Rectal smooth muscle tissue (tissue), 1 donor: ENCODE measurements around the gene CCDC15.

Experiments used
- H3K27ac ChIP-seq: one replicate; pipeline ENCODE4 v1.7.0; 2013; ENCODE audit warnings: low read depth, low read length, inconsistent platforms
- H3K27me3 ChIP-seq: one replicate; pipeline ENCODE4 v1.7.0; 2013; ENCODE audit warnings: low read length; ENCODE audit not compliant: control insufficient read depth, insufficient read depth
- H3K36me3 ChIP-seq: one replicate; pipeline ENCODE4 v1.7.0; 2013; ENCODE audit warnings: low read length; ENCODE audit not compliant: control insufficient read depth, insufficient read depth
- H3K4me1 ChIP-seq: one replicate; pipeline ENCODE4 v1.7.0; 2013; ENCODE audit warnings: low read length; ENCODE audit not compliant: control insufficient read depth, insufficient read depth
- H3K4me3 ChIP-seq: one replicate; pipeline ENCODE4 v1.7.0; 2013; ENCODE audit warnings: low read length
- H3K9ac ChIP-seq: one replicate; pipeline ENCODE4 v1.7.0; 2013; ENCODE audit warnings: low read length

CCDC15 gene

DNA sequence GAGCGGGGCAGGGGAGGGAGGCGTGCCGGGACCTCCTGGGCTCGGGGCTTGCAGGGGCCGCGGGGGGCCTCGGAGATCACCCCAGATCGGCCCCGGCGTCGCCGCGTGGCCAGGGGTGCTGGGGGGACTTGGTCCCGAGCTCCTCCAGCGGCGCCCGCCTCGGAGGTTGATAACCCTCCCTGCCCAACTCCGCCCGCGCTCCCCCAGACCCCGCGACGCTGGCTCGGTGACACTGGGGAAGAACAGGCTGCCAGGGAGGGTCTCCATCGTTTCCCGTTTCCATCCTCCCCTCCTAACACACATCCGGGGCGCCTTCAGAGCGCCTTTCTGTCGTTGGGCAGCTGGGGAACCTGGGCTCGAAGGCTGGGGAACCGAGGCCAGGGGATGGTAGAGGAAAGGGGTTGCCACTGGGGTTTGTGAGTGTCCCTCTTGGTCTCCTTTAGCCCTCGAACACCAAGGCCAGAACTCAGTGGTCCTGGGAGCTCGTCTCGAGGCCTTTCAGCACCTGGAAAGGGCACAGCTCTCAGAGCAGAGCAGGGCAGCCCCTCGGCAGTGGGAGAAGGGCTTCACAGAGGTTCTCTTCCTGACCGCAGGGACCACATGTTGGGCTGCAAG is 109.5 kb downstream of the CCDC15 start:
- H3K4me3 ChIP-seq, result peak overlapping the region; percentile 68
- H3K36me3 ChIP-seq, result no peaks in the 10 kb centered on the region
- no peak overlapping the region for H3K9ac ChIP-seq
- H3K27ac ChIP-seq, result no peak overlapping the region
- H3K4me1 ChIP-seq, result peaks cover 3% of the 10 kb centered on the region
- H3K27me3 ChIP-seq, result no peaks in the 10 kb centered on the region

GRCh38 chr11:125064070-125064469 is 110.1 kb downstream of the CCDC15 start:
- no peaks in the 10 kb centered on the region for H3K36me3 ChIP-seq
- H3K9ac ChIP-seq, result no peak overlapping the region
- peak overlapping the region; percentile 68 for H3K4me3 ChIP-seq
- peaks cover 3% of the 10 kb centered on the region for H3K4me1 ChIP-seq
- H3K27ac ChIP-seq, result no peak overlapping the region
- no peaks in the 10 kb centered on the region for H3K27me3 ChIP-seq

GRCh38 chr11:125068368-125068767 is 114.4 kb downstream of the CCDC15 start:
- Histone ChIP-seq H3K27me3 (peaks cover 3% of the 10 kb centered on the region), H3K27ac (no peak overlapping the region), H3K4me3 (no peak overlapping the region), H3K36me3 (no peaks in the 10 kb centered on the region), H3K4me1 (peaks cover 3% of the 10 kb centered on the region), H3K9ac (no peak overlapping the region)

DNA sequence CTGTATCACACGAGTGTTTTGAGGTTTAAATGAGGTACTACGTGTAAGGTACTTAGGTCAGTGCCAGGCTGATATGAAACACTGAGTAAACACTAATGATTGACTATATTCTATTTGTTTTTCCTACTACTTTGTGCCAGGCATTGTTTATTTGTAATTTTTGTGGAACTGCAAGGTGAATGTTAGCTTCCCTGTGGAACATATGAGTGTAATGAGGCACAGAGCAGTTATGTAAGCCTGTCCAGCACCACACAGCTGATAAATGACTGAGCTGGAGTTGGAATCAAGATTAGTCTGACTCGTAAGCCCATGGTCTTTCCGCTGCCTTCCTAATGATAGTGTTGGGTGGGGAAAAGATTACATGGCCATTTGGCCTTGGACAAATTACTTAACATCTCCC is 115.0 kb downstream of the CCDC15 start:
- no peak overlapping the region for H3K4me3 ChIP-seq
- no peaks in the 10 kb centered on the region for H3K36me3 ChIP-seq
- no peak overlapping the region for H3K9ac ChIP-seq
- no peaks in the 10 kb centered on the region for H3K4me1 ChIP-seq
- H3K27me3 ChIP-seq, result peaks cover 3% of the 10 kb centered on the region
- no peak overlapping the region for H3K27ac ChIP-seq

DNA sequence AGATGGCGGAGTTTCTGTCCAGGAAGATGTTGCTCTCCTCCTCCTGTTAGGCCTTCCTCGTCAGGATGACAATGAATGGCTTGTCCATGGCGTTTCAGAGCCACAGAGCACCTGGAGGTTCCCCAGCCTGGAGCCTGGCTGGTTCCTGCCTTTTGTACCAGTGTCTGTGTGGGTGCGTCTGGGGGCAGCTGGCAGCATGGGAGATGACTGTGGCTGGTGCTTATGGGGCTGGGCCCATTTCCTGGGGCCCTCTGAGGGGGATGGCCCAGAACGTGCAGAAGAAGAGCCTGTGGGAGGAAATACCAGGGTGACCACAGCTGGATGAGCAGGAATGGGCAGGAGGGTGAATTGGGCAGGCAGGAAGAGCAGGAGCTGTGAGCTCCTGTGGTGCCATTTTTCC is 115.8 kb downstream of the CCDC15 start:
- Histone ChIP-seq H3K4me1 (no peaks in the 10 kb centered on the region), H3K27ac (no peak overlapping the region), H3K36me3 (no peaks in the 10 kb centered on the region), H3K9ac (no peak overlapping the region), H3K27me3 (peaks cover 3% of the 10 kb centered on the region), H3K4me3 (no peak overlapping the region)

GRCh38 chr11:125070699-125071254 is 116.8 kb downstream of the CCDC15 start:
- H3K9ac ChIP-seq, result no peak overlapping the region
- H3K4me1 ChIP-seq, result no peaks in the 10 kb centered on the region
- no peak overlapping the region for H3K4me3 ChIP-seq
- no peak overlapping the region for H3K27ac ChIP-seq
- H3K36me3 ChIP-seq, result no peaks in the 10 kb centered on the region
- peaks cover 3% of the 10 kb centered on the region for H3K27me3 ChIP-seq

- no peak overlapping the region for H3K4me3 ChIP-seq
- no peak overlapping the region for H3K27ac ChIP-seq
- H3K4me1 ChIP-seq, result no peaks in the 10 kb centered on the region
- H3K36me3 ChIP-seq, result no peaks in the 10 kb centered on the region
- H3K27me3 ChIP-seq, result peaks cover 3% of the 10 kb centered on the region
- no peak overlapping the region for H3K9ac ChIP-seq
Observed at GRCh38 chr11:125071435-125071834, 117.4 kb downstream of the CCDC15 start.

GRCh38 chr11:125071846-125072217 is 117.8 kb downstream of the CCDC15 start:
- H3K9ac ChIP-seq, result no peak overlapping the region
- peaks cover 3% of the 10 kb centered on the region for H3K27me3 ChIP-seq
- H3K4me3 ChIP-seq, result no peak overlapping the region
- no peaks in the 10 kb centered on the region for H3K36me3 ChIP-seq
- no peak overlapping the region for H3K27ac ChIP-seq
- no peaks in the 10 kb centered on the region for H3K4me1 ChIP-seq

DNA sequence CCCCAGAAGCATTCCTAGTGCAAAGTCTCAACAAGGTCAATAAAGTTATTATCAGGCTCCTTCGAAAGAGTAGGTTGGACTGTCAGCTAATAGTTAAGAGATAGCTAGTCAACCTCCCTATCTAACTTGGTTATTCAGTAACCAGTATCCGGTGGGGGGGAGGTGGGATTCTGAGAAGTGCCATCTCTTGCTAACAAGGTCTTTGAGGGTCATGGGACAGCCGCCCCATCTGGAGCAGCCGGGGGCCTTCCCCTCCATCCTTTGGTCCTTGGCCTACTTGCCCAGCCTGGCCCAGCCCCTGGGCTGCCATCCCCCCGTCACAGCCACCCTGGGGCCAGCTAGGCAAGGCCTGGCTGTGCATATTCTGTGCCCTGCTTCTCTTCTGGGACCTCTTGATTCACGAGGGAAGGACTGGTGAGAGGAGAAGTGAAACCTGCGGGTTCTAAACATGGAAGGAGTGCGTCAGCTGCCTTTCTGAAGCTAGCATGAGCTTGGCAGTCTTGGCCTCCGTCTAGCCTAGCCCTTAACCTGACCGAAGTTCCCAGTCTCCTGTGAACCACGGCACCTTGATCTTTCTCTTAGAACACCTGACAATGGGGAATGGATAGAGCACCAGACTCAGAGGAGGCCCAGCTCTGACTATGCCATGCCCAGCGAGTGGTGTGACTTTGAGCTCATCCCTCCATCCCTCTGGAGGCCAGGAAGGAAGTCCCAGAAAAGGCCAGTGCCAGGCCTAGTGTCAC is 118.4 kb downstream of the CCDC15 start:
- Histone ChIP-seq H3K27ac (no peak overlapping the region), H3K4me1 (no peaks in the 10 kb centered on the region), H3K36me3 (no peaks in the 10 kb centered on the region), H3K9ac (no peak overlapping the region), H3K27me3 (peaks cover 3% of the 10 kb centered on the region), H3K4me3 (no peak overlapping the region)

DNA sequence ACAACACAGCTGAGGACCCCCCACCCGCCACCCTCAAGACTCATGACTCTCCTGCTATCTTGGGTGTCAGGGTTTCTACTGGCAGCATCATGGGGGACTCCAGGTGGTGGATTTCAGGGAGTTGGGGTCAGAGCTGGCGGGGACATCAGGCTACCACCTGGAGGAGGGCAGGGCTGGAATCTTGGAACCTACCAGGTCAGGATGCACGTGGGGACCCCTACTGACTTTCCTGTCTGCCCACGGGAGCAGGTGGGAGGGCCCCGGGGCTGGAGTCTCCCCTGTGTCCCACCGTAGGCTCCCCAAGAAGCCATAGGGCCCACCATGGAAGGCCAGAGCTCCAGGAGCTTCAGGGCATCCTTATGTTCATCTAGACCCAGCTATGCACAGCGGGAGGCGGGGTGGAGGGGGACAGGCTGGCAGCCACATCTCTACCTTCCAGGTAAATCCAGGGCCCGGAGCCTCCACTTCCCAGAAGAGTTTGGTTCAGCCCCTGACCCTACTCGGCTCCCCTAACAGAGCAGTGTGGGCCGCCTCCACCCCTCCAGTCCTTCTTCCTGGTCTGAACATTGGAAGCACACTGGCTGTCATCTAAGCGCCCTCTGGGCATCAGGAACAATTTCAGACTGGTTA is 119.1 kb downstream of the CCDC15 start:
- no peak overlapping the region for H3K4me3 ChIP-seq
- H3K4me1 ChIP-seq, result no peaks in the 10 kb centered on the region
- peaks cover 3% of the 10 kb centered on the region for H3K27me3 ChIP-seq
- H3K27ac ChIP-seq, result no peak overlapping the region
- H3K9ac ChIP-seq, result no peak overlapping the region
- no peaks in the 10 kb centered on the region for H3K36me3 ChIP-seq

- no peaks in the 10 kb centered on the region for H3K36me3 ChIP-seq
- no peak overlapping the region for H3K9ac ChIP-seq
- H3K4me3 ChIP-seq, result no peak overlapping the region
- no peaks in the 10 kb centered on the region for H3K4me1 ChIP-seq
- no peak overlapping the region for H3K27ac ChIP-seq
- H3K27me3 ChIP-seq, result peaks cover 3% of the 10 kb centered on the region
Observed at GRCh38 chr11:125073616-125074483, 119.8 kb downstream of the CCDC15 start.
